Activated CD8-positive, alpha-beta memory T cell treated with anti-CD3 and anti-CD28 coated beads, Interleukin-2, amount 10 ng/mL, durations not matched to agents 7 days and 5 days (primary cell): ENCODE measurements around the gene VWA3B. TPM values are rescaled to one million over a fixed set of nuclear protein-coding genes. Genes with fewer than 3 reads are reported as not detected.
"Not testable (repeated sequence)": the region's sequence is repeated elsewhere in the genome, so short reads cannot be mapped to it uniquely, and the experiment has no call there.

Experiments
- ATAC-seq: fragments of 150-1000 bp; cut with Tn5 transposase; one replicate; pipeline ENCODE4 v1.10.0; 2021; ENCODE audit warnings: moderate library complexity
- CTCF ChIA-PET: fragments of 350-600 bp; sonication (Branson Sonifier 250); formaldehyde crosslinking; loops from one replicate; lab custom pipeline; 2021; ENCODE audit warnings: antibody characterized with exemption; lab: Charles Lee
- DNase-seq: peaks from one replicate; pipeline ENCODE4 v3.0.0-alpha.2; 2020
- H3K27ac Mint-ChIP-seq: one replicate; pipeline ENCODE4 v1.8.0; 2021; ENCODE audit warnings: mild to moderate bottlenecking, mixed read lengths
- H3K27me3 Mint-ChIP-seq: one replicate; pipeline ENCODE4 v1.8.0; 2021; ENCODE audit warnings: mixed read lengths
- H3K36me3 Mint-ChIP-seq: one replicate; pipeline ENCODE4 v1.8.0; 2021; ENCODE audit warnings: mild to moderate bottlenecking, mixed read lengths
- H3K4me1 Mint-ChIP-seq: one replicate; pipeline ENCODE4 v1.8.0; 2021; ENCODE audit warnings: mixed read lengths
- H3K4me3 Mint-ChIP-seq: one replicate; pipeline ENCODE4 v1.8.0; 2021; ENCODE audit warnings: mild to moderate bottlenecking, moderate library complexity, mixed read lengths
- H3K9me3 Mint-ChIP-seq: one replicate; pipeline ENCODE4 v1.8.0; 2022; ENCODE audit warnings: low read depth, mixed read lengths
- total RNA-seq, 2 experiments: library from RNA; stranded (reverse); gene quantifications; one replicate each; pipeline ENCODE4 v1.2.3, GENCODE V29; 2021

VWA3B gene
- total RNA-seq, 2 experiments from 2014 or later, result not detected

DNA sequence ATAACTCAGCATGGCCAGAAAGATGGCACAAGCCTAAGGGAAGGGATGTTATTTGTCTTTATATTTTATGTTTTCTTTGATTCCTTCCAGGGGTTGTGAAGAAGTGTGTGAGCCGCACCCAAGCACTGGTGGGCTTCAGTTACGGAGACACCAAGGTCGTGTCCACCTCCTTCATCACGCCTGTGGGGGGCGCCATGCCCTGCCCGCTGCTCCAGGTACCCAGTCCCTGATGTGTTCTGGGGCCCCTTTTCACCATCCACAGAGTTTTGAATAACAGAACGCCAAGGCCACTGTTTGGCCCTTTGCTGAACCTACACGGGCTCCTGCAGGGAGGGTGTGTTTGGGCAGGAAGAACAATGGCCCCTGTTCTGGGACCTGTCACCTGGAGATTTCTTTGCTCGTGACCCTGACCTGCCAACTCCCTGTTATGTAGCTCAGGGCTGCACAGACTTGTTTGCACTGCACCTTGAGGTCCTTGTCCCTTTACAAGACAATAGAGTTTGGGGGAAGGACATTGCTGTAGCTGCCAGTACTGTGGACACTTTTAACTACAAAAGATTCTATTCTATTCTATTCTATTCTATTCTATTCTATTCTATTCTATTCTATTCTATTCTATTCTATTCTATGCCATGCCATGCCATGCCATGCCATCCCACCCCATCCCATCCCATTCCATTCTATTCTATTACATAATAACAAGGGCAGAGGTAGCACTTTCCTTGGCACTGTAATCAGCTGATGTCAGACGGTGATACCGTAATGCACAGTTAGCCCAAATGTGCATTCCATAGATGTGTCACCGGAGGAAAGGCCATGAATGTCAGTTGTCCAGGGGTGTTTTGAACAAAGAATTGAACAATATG is 211.1 kb downstream of the VWA3B start:
- no peak overlapping the region for H3K27ac Mint-ChIP-seq
- no peaks in the 10 kb centered on the region for H3K4me1 Mint-ChIP-seq
- H3K4me3 Mint-ChIP-seq, result no peak overlapping the region
- DNase-seq, result no peak
- H3K36me3 Mint-ChIP-seq, result no peaks in the 10 kb centered on the region
- peaks cover 30% of the 10 kb centered on the region for H3K27me3 Mint-ChIP-seq
- H3K9me3 Mint-ChIP-seq, result no peaks in the 10 kb centered on the region
- ATAC-seq, result no peak
- CTCF ChIA-PET, result interaction anchor here (0.7 kb wide), 1 partner anchor 178 kb away, joined by 5 read pairs; no protein-coding TSS in a partner anchor

DNA sequence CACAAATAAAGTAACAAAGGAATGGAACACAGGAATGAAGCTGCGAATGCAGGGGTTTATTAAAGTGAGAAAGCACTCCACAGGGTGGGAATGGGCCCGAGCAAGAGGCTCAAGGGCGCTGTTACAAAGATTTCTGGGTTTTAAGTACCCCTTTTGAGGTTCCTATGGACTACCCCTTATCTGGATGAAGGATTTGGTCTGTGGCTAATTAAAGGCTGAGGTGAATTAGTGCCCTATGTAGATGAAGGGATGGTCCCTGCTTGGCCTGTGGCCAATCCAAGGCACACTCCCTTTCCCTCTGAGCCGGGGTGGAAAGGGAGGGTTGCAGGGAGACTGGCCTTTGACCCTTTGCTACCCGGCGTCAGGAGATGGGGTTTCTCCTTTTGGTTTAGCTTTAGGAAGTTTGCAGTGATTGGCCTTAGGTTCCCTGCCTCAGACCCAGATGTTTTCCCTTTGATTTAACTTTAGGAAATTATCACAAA is 211.8 kb downstream of the VWA3B start:
- Mint-ChIP-seq H3K9me3 (no peaks in the 10 kb centered on the region), H3K4me1 (no peaks in the 10 kb centered on the region), H3K27ac (no peak overlapping the region), H3K27me3 (peaks cover 33% of the 10 kb centered on the region), H3K4me3 (no peak overlapping the region), H3K36me3 (no peaks in the 10 kb centered on the region)
- CTCF ChIA-PET, result interaction anchor here (0.7 kb wide), 1 partner anchor 179 kb away, joined by 5 read pairs; no protein-coding TSS in a partner anchor
- ATAC-seq (no peak), DNase-seq (no peak)

DNA sequence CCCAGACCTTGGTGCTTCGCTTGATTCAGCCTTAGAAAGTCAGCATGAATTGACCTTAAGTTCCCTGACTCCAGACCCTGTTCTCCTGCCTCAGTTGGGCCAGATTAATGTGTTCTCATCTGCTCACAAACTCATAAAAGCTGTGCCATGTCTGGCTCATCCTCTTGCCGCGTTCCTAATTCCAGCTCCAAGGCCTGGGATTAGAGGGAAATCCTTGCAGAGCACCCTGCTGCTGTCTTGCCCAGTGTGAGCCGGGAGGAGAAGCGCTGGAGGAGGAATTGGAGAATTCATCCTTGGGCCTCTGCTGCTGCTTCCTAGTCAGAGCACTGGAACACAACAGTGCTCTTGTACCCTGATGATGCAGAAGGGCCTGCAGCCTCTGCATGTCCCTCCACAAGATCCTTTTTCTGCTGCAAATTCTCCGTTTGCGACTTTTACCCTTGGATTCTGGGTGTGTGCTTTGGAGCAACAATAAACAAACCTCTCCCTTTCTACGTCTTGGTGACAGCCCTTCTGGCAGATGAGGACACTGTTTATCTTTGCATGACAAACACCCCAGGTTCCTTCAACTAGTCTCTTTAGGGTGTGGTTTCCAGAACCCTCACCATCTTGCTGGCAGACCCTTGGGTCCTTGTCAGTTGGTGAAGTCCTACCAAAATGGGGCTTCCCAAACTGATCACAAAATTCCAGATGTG is 212.4 kb downstream of the VWA3B start:
- ATAC-seq, result no peak
- H3K4me3 Mint-ChIP-seq, result no peak overlapping the region
- no peaks in the 10 kb centered on the region for H3K4me1 Mint-ChIP-seq

DNA sequence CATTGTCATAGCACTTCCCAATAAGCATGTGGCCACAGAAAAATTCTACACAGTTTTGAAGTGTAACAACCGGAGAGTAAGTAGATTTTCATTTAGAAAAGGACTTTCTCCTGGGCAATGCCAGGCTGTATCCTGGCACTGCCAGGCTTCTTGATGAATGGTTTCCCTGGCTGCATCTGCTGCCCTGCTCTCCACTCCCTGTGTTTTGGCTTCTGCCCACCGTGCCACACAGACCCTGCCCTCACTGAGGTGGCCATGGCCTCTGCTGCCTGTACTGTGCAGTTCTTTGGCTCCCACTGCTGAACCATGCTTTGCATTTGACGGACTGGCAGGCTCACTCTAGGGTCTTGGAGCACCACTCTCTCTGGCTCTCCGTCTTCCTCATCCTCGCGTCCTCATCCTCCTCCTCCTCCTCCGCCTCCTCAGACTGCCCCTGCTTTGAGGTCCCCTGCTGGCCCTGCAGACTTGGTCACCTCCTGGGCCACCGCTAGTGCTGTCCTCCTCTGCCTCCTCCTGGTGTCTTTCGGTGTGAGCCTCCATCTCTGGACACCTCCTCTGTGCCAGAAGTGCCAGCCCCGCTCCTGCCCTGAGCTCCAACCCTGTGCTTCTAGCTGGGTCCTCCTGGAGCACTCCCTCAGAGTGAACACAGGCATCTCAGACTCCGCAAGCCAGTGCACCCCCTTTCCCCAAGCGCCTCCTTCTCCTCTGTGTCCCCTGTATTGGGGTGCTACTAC is 213.3 kb downstream of the VWA3B start:
- Mint-ChIP-seq H3K27me3 (peaks cover 27% of the 10 kb centered on the region), H3K36me3 (no peaks in the 10 kb centered on the region), H3K27ac (no peak overlapping the region), H3K4me3 (no peak overlapping the region), H3K4me1 (no peaks in the 10 kb centered on the region), H3K9me3 (no peaks in the 10 kb centered on the region)
- DNase-seq (no peak), ATAC-seq (no peak)
- CTCF ChIA-PET, result no interaction called here

More for the DNA sequence above, 212.4 kb downstream of the VWA3B start:
- Mint-ChIP-seq H3K27ac (no peak overlapping the region), H3K27me3 (peaks cover 33% of the 10 kb centered on the region), H3K9me3 (no peaks in the 10 kb centered on the region), H3K36me3 (no peaks in the 10 kb centered on the region)
- CTCF ChIA-PET, result no interaction called here
- DNase-seq, result no peak

DNA sequence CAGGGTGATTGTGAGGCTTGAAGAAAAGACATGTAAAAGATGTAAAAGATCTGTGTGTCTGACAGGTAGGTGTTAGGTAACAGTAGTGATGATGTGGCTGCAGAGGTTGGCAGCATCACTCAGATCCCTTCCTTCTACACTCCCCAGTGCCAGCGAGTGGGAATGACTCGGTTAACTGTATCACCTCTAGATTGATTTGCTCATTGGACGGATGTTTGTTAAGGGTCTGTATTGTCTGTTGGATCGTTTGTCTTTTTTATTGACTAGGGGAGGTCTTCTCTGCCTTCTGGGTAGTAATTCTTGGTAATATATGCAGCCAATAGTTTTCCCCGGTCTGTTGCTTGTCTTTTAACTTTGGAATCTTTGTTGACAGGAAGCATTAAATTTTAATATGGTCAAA is 214.5 kb downstream of the VWA3B start:
- no peak for DNase-seq
- H3K36me3 Mint-ChIP-seq, result no peaks in the 10 kb centered on the region
- CTCF ChIA-PET, result no interaction called here
- H3K9me3 Mint-ChIP-seq, result no peaks in the 10 kb centered on the region
- H3K27me3 Mint-ChIP-seq, result peaks cover 27% of the 10 kb centered on the region
- H3K4me1 Mint-ChIP-seq, result no peaks in the 10 kb centered on the region
- no peak overlapping the region for H3K4me3 Mint-ChIP-seq
- no peak overlapping the region for H3K27ac Mint-ChIP-seq
- no peak for ATAC-seq

DNA sequence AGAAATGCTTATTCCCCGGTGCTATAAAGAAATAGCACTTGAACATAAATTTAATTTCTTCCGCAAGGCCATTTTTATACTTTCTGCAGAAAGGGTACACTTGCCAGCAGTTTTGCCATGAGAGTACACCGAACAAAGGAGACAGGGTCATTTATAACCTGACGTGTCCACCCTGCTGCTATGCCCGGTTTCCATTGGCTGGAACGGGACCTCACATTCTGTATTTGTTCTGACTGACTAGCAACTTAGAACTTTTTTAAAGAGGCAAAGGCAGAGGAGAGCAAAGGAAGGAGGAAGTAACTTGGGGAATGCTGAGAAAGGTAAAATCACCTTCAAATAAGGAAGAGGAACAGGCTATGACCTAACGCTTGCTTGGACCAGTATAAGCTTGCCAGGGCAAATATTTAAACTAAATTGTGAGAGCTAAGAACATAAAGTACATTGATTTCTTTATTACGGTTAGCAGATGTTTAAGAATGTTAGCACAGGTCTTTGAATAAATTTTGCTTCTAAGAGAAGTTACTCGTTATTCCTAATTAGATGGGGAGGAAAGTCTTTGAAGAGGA is 220.2 kb downstream of the VWA3B start:
- H3K4me3 Mint-ChIP-seq, H3K27ac Mint-ChIP-seq, H3K9me3 Mint-ChIP-seq, H3K4me1 Mint-ChIP-seq, DNase-seq, ATAC-seq, CTCF ChIA-PET, H3K36me3 Mint-ChIP-seq: not testable (repeated sequence)
- peaks cover 30% of the 10 kb centered on the region for H3K27me3 Mint-ChIP-seq

DNA sequence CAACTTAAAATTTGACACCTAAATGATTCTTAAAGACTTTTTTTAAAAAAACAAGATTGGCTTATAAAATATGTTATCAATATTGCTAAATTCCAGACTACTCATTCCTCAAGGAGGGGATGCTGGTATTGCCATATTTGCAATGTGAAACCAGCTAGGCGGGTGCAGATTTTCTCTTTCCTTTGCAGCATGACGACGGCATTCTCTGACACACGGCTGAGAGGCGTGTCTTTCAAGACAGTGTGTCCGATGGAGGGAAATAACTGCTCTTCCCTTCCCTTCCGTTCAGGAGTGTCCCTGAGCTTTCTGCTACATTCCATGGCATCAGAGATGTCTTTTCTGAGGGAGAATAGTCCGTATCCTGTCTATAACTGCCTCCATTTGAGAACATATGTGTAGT is 221.1 kb downstream of the VWA3B start:
- Mint-ChIP-seq H3K36me3 (no peaks in the 10 kb centered on the region), H3K27me3 (peaks cover 35% of the 10 kb centered on the region), H3K27ac (no peak overlapping the region), H3K4me3 (no peak overlapping the region), H3K4me1 (no peaks in the 10 kb centered on the region), H3K9me3 (no peaks in the 10 kb centered on the region)
- no peak for ATAC-seq
- CTCF ChIA-PET, result no interaction called here
- no peak for DNase-seq

DNA sequence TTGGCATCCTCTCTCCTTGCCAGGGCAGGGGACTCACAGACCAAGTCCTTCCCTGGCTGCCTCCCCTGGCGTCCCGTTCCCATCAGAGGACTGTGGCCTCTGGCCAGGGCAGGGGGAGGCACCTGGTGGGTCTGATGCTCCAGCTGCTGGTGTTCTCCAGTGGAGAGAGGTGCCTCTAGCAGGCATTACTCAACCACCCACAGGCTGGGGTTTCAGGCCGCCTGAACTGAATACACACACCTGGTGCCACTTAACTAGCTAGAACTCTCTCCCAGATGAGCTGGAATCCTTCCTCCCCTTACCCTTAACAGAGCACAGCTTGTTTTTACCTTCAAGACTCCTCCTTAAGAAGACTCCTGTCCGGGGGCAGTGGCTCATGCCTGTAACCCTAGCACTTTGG is 221.6 kb downstream of the VWA3B start:
- Mint-ChIP-seq H3K27me3 (peaks cover 35% of the 10 kb centered on the region), H3K9me3 (no peaks in the 10 kb centered on the region)
- CTCF ChIA-PET, result no interaction called here

DNA sequence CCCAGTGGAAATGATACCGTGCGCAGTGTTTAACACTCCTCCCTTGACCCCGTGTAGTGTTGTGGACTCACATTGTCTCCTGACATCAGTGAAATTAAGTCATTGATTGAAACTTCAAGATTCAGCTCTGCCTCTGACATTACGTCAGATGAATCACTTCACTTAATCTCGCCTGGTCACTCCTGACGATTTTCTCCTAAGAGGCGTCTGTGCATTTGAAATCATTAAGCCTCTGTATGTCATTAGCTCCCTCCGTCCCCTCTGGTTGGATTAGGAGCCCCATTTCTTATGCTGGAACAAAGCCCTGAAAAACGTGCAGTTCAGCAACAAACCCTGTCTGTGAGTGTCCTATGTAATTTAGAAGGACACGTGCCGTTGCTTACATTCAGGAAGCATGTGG is 222.6 kb downstream of the VWA3B start:
- Mint-ChIP-seq H3K4me1 (no peaks in the 10 kb centered on the region), H3K9me3 (no peaks in the 10 kb centered on the region), H3K36me3 (no peaks in the 10 kb centered on the region), H3K27me3 (peaks cover 35% of the 10 kb centered on the region), H3K27ac (no peak overlapping the region), H3K4me3 (no peak overlapping the region)
- DNase-seq (no peak), ATAC-seq (no peak)
- CTCF ChIA-PET, result no interaction called here

More for the DNA sequence above, 221.6 kb downstream of the VWA3B start:
- ATAC-seq (no peak), DNase-seq (no peak)
- H3K4me1 Mint-ChIP-seq, result no peaks in the 10 kb centered on the region
- H3K36me3 Mint-ChIP-seq, result no peaks in the 10 kb centered on the region
- no peak overlapping the region for H3K27ac Mint-ChIP-seq
- H3K4me3 Mint-ChIP-seq, result no peak overlapping the region

DNA sequence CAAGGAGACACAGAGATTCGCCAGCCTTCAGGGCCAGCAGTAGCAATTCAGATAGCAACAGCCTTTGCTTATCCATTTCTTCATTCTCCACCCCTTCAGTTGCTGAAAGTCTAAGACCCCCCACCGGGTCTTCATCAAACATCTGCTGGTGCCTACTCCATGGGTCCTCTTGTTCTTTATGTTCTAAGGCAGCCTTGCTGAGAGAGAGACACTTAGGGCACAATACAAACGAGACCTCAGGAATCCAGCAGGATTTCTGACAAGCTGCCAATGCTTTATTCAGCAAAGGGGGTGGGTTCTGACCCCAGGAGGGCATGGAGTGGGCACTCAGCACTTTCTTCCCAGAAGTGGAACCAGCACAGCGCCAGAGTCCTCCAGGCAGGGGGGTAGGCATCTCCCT is 223.0 kb downstream of the VWA3B start:
- ATAC-seq (no peak), DNase-seq (no peak)
- H3K4me1 Mint-ChIP-seq, result no peaks in the 10 kb centered on the region
- no peak overlapping the region for H3K4me3 Mint-ChIP-seq
- no peaks in the 10 kb centered on the region for H3K9me3 Mint-ChIP-seq
- H3K27me3 Mint-ChIP-seq, result peaks cover 35% of the 10 kb centered on the region
- H3K27ac Mint-ChIP-seq, result no peak overlapping the region
- CTCF ChIA-PET, result no interaction called here
- H3K36me3 Mint-ChIP-seq, result no peaks in the 10 kb centered on the region

DNA sequence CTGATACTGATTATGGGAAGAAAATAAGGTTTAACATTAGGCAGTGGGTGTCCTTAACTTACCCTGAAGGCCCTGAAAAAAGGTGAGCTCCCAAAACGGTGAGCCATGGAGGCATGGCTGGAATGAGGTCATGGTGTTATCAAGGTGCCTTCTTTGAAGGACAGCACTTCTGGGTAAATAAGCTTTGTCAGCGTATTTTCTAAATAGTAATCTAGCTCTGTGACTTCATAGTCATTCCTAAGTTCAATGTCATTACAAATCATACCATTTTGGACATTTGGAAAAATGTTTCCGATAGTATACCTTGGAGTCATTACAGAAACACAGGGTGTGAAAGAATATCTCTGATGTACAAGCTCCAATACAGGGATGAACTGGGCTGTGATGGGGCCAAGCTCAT is 224.1 kb downstream of the VWA3B start:
- Mint-ChIP-seq H3K27ac (no peak overlapping the region), H3K9me3 (peaks cover 2% of the 10 kb centered on the region), H3K4me3 (no peak overlapping the region), H3K36me3 (no peaks in the 10 kb centered on the region), H3K4me1 (no peaks in the 10 kb centered on the region), H3K27me3 (peaks cover 38% of the 10 kb centered on the region)
- CTCF ChIA-PET, result interaction anchor here (1.0 to 1.6 kb wide), 3 partner anchors 16 to 294 kb away, joined by 3 read pairs; no protein-coding TSS in a partner anchor
- ATAC-seq, result no peak
- no peak for DNase-seq

DNA sequence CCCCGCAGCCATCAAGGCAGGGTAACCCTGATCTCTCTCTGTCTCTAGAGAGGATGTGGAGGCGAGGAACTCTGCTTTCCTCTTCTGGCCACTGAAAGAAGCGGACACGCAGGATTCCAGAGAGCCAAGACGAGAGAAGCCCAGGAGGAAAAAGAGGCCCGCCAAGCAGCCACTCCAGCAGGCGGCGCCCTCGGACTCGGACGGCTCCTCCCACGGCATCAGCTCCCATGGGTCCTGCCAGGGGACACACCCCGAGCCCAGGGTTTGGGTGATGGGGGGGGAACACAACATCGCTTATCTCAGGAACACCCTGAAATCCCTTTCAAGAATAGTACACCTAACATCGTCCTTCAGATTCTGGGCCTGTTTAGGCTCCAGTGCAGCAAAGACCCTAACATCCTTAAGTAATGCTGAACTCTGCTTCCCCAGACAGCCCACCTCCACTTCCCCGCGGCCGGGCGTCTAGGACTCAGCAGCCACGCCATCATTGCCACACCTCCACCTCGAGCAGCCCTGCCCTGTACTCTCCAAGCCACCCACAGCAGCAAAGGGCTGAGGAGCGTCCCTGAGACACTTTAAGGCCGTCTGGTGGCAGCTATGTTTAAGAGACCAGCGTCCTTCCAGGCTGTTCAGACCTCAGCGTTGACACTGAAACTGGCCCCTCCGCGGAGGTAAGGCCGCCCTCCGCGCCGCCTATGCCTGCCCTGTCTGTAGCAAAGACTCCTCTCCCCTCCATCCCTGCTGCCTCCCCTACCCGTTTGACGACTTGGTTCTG is 225.0 kb downstream of the VWA3B start:
- no peak for ATAC-seq
- no peak for DNase-seq
- CTCF ChIA-PET, result interaction anchor here (1.0 to 1.6 kb wide), 3 partner anchors 16 to 293 kb away, joined by 3 read pairs; no protein-coding TSS in a partner anchor

More for the DNA sequence above, 225.0 kb downstream of the VWA3B start:
- Mint-ChIP-seq H3K4me1 (no peaks in the 10 kb centered on the region), H3K27me3 (peaks cover 31% of the 10 kb centered on the region), H3K9me3 (peaks cover 2% of the 10 kb centered on the region), H3K36me3 (no peaks in the 10 kb centered on the region), H3K4me3 (no peak overlapping the region), H3K27ac (no peak overlapping the region)
